Purkinje cell (primary cell): ENCODE data around the gene SPANXN4. TPM values are rescaled to one million over a fixed set of nuclear protein-coding genes. Genes with fewer than 3 reads are reported as not detected.

ENCODE experiments used
- polyA plus RNA-seq: library from polyadenylated mRNA; unstranded; fragments of >200 nt; fragmentation: Nextera tagmentation; gene quantifications from 2 replicates; pipeline ENCODE4 v1.2.1, GENCODE V29; 2014

Gene SPANXN4
- polyA plus RNA-seq: not detected in 2 replicates

GRCh38 chrX:143025628-143026027 lies at the start of gene SPANXN4:
Gene SPANXN4, plus strand, starts transcription at chrX:143025928. Its CDS starts 87 bp downstream, at chrX:143026015.

